ENCODE measurements around the gene VDAC2.
"Not testable (repeated sequence)": the region's sequence is repeated elsewhere in the genome, so short reads cannot be mapped to it uniquely, and the experiment has no call there.

- not testable (repeated sequence) for TF ChIP-seq ZNF624 (tag by site-specific recombination; IDR thresholded peaks at IDR 0.05); ZNF776 (tag by site-specific recombination; IDR thresholded peaks at IDR 0.05; ENCODE audit: borderline replicate concordance); ZNF830 (tag by site-specific recombination; IDR thresholded peaks at IDR 0.05; ENCODE audit: low read depth); CTCF (tag by site-specific recombination; IDR thresholded peaks at IDR 0.05); MYNN (tag by site-specific recombination; IDR thresholded peaks at IDR 0.05; ENCODE audit: borderline replicate concordance); ZIC2 (tag by site-specific recombination; IDR thresholded peaks at IDR 0.05)
Observed at GRCh38 chr10:75221492-75221891, 10.9 kb downstream of the VDAC2 start.
